GM12873 (cell line): ENCODE results near the gene CBFA2T3.

Source experiments
- TF ChIP-seq, protein P1 (sequence below): IDR thresholded peaks from 2 replicates; pipeline ENCODE4 v1.5.1; 2012; ENCODE audit warnings: low read depth, mild to moderate bottlenecking, moderate library complexity, low read length, control low read depth; ENCODE audit not compliant: insufficient read depth; ENCODE audit errors: missing control alignments

Gene CBFA2T3

GRCh38 chr16:88872650-88873331 lies 104.2 kb downstream of the CBFA2T3 start:
- TF ChIP-seq, protein P1, sequence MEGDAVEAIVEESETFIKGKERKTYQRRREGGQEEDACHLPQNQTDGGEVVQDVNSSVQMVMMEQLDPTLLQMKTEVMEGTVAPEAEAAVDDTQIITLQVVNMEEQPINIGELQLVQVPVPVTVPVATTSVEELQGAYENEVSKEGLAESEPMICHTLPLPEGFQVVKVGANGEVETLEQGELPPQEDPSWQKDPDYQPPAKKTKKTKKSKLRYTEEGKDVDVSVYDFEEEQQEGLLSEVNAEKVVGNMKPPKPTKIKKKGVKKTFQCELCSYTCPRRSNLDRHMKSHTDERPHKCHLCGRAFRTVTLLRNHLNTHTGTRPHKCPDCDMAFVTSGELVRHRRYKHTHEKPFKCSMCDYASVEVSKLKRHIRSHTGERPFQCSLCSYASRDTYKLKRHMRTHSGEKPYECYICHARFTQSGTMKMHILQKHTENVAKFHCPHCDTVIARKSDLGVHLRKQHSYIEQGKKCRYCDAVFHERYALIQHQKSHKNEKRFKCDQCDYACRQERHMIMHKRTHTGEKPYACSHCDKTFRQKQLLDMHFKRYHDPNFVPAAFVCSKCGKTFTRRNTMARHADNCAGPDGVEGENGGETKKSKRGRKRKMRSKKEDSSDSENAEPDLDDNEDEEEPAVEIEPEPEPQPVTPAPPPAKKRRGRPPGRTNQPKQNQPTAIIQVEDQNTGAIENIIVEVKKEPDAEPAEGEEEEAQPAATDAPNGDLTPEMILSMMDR, result no peak

DNA sequence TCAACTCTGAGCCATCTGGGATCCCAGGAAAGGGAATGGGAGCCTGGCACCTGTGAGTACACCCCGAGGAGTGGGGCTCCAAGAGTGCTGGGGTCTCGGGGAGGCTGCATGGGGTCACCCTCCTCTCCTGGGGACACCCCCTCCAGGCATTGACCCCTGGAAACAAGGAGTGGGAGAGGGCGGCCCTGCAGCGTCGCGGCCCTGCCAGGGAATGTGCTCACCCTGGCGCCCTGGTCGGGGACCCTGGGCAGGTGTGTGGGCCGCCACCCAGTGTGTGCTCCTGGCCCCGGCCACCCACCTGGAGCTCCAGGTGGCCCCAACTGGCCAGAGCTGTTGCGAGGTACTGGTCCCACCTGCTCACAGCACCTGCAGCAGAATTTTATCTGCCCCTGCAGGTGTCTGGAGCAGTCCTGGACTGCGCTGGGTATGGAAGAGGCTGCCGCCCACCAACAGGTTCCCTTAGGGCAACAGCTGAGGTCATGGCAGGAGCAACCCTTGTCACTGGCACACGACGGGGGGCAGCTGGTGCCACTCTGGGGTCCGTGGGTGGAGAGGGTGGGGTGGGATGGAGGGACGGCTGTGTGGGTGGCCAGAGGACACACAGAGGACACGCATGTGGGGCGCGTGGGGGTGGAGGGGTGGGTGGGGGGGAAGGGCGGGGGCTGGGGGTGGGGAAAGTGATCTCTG lies 105.1 kb downstream of the CBFA2T3 start:
- TF ChIP-seq, protein P1, result no peak

- TF ChIP-seq, protein P1, result no peak
These were observed 105.7 kb downstream of the CBFA2T3 start for GRCh38 chr16:88871349-88871702.

GRCh38 chr16:88870608-88871348 lies 106.2 kb downstream of the CBFA2T3 start:
- TF ChIP-seq, protein P1, result no peak

GRCh38 chr16:88869673-88869980 lies 107.4 kb downstream of the CBFA2T3 start:
- TF ChIP-seq, protein P1, result no peak

DNA sequence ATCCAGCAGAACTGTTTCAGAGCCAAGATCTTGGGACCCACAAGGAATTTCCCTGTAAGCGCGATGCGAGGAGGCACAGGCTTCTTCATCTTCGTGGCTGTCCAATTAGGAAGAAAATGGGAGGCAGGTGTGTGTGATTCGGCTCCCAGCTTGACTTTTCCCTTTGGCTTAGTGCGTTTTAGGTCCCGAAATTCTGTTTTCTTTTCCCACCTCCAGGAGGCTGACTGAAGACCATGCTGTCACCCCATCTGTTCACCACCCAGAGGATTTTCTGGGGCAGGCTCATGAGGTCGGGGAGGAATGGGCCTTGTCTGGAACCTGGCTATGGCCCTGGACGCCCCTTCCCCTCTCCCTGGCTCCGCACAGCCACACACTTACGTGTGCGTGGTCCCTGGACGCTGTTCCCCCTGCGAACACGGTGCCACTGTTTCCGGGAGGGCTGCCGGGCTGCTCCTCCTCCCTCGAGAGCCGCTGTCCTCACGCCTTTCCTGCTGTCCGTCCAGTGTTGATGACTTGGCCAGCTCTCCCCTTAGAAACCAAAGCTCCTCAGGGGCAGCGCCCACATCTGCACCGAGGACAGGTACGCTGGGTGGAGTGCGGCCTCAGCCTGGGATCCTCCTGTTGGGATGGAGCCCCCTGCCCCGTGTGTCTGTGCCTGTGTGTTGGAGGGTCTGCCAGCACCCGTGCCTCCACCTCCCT lies 107.9 kb downstream of the CBFA2T3 start:
- TF ChIP-seq, protein P1, result no peak
